Measurements from ENCODE around the gene SPTBN1.

The SPTBN1 gene

DNA sequence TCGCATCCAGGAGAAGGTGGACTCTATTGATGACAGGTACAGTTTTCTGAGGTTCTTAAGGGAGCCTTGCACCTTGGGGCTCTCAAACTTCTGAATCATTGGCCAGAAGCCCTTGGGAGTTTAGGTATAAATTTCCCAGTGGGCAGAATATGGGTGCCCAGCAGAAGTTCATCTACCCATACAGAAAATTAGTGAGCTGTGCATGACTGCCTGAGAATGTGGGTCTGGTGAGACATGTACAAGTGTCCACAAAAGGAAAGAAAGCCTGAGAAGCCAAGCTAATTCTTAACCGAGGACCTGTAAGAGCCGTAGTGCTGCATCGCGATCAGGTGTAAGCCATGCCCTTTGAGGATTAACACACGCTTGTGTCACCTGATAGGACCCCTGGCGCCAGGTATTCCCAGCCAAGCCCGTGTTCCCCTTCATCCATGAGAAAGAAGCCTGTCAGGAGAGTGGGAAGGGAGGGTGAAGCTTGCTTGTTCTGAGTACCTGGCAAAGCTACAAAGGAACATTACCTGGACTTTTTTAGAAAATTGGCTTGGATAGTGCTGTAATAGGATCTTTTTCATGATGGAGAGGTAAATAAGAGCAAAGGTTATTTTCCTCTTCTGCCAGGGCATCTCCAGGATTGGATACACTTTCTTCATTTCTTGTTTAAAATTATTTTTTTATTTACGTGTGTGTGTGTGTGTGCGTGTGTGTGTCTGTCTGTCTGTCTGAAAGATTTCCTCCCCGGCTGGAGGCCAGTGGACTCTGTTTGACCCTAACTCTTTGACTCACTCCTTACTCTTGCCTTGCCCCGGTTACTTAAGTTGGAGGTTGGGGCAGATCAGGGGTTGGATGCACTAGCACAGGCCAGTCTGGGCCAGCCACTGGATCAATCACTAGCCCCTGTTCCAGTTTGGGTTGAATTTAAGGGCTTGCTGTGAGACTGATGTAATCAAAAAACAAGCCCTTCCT, 176.9 kb downstream of the SPTBN1 start:
- DNase-seq (ENCODE audit: low read depth), result no peak

DNA sequence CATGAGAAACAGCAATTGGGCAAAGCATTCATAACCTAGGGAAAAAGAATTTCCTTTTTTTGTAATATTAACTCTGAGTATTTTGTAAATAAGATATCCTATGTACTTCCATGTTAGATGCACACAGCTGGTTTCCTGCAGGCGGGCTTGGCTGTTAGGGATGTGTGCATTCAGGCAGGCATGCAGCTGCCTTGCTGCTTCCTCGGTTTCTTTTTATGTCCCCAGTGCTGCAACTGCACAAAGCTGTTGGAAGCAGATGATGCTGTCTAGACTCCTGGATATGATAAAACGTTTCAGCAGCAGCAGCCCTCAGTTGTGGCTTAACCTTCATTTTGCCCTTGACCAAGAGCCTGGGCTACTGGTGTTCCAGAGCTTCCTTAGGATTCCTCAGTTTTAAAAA, 177.9 kb downstream of the SPTBN1 start:
- no peak for DNase-seq (ENCODE audit: low read depth)

DNA sequence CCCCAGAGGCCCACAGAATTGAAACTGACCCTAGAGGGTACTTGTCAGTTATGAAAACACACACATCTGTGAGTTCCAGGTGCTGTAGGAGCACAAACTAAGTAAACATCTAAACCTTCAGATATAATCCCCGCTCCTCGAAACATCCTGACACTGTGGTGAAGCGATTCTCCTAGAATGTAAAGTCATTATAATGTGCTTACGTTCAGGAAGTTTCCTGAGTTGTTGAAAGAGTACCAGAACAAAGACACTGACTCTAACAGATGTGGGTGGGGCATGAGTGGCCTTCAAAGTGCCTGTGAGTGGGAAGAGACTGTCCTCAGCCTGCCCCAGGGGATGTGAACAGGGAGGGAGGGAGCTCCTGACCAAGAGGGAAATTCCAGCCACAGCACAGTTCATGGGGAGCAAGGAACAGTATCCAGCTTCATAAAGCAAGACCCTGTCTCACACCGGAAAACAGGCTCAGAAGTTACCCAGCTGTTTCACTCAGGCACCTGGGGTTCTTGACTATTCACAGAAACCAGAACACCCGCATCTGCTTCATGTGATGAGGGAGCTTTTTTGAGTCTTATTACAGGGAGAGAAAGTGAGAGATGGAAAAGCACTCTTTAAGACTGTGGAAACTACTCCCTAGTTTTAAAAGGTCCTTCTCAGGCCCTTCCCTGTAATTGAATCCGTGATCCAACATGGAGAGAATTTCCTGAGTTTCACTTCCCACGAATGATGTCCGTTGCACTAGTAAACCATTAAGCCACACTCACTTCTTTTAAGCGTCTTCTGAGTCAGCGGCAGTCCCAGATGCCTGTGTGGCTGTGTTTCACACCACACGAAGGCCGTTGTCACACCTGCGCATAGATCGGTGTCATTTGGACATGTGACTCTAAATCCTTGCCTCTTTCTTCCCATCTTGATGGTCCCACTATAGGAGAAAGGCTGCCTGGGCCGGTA, 178.7 kb downstream of the SPTBN1 start:
- DNase-seq (ENCODE audit: low read depth), result no peak

DNA sequence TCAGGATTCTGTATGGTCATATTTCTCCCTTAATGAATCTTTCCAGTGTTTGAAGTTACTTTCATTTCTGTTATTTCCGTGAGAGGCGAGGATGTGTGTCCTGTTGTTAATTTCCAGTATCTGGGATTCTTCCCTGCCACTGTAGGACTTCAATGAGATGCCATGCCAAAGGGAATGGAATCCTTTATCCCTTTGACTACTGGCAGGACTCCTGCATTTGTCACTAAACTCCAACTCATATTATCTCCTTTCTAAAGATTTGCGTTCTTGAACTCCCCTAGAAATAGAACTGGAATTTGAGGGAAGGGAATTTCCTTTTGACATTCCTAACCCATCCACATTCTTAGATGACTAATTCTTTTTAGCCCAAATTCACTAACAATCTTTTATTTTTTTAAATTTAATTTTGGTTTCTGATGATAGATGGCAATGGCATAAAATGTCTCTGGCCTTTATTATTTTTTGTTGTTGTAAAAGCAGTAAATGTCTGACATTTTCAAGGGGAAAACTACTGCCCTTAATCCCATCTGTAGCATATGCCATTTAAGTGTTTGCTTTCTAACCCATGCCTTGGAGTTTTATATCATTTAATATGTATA, 179.5 kb downstream of the SPTBN1 start:
- DNase-seq (ENCODE audit: low read depth), result no peak

DNA sequence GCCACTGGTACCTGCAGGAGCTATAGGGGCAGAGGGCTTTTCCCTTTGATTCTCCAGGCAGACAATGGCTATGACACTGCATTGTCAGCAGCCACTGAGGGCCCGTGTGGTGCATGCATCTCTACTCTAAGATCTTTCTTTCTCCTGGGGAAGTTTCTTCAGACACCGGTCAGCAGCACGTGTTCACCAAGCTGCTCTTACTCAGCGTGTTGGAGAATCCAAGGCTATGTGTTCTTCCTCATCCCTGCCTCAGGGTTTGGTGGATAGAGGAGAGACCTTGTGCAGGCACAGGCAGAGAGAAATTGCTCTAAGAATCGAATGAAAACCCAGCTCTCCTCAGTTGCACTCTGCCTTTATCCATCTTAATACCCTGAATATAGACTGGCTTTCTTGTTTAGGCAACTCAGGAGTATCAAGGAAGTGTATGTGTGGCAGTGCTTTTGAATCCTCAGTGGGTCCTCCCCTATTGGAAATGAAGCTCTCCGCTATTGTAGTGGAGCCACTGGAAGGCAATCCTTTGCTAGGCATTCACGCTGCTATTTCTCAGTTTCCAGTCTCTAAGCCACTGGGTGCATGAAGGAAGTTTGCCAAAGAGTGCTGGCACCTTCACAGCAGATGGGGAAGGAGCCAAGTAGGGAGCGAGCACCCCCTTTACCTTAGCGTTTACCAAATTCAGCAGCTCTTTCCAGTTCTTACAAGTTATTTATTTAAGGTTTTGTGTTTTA, 180.4 kb downstream of the SPTBN1 start:
- no peak for DNase-seq (ENCODE audit: low read depth)

DNA sequence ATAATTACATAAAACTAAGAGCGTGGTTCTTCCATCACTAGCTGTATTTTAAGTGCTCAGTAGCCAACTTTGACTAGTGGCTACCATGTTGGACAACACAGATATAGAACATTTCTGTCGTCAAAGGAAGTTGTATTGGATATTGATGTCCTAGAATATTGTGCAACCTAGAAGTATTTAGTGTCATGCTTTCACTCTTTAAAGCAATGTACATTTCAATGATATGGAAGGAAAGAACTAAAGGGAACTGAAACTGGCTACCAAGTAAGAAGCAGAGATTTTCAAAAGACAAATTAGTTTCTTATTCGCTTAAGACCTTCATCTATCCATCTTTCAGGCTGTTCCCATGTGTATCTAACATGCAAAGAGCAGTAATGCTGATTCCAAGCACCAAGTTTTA, 182.0 kb downstream of the SPTBN1 start:
- DNase-seq (ENCODE audit: low read depth), result no peak

DNA sequence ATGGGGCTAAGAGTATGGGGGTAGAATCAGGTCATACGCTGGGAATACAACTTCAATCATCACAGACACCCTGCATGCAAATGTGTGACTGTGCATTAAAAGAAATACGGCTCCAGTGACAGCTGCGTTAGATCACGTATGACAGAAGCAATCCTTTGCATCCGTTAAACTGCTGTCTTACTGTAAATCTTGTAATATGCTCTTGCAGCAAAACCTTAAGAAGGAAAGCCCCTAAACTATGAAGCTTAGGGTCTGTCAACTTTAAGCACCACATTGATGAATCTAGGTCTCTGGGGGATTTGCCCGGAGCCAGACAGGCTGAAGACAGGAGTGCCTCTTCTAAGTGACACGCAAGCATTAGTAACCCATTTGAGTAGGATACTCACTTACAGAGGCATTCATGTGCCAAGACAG, 182.7 kb downstream of the SPTBN1 start:
- no peak for DNase-seq (ENCODE audit: low read depth)

DNA sequence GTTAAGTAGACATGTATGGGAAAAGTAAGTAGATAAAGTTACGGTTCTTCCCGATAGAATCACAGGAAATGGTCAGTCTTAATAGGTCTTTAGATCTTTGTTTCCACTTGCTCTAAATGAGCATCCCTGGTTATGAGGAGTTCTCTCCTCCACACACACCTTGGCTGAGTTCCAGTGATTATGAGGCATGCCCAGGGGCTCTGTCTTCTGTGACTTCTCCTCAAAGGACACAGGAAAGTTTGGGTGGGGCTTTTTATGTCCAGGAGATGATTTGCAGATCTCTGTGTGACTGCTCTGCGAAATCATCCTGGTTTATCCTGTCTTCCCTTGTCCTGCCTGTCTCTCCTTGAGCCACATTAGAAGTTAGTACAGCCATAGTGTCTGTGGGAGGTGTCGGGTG, 183.5 kb downstream of the SPTBN1 start:
- DNase-seq (ENCODE audit: low read depth), result no peak

DNA sequence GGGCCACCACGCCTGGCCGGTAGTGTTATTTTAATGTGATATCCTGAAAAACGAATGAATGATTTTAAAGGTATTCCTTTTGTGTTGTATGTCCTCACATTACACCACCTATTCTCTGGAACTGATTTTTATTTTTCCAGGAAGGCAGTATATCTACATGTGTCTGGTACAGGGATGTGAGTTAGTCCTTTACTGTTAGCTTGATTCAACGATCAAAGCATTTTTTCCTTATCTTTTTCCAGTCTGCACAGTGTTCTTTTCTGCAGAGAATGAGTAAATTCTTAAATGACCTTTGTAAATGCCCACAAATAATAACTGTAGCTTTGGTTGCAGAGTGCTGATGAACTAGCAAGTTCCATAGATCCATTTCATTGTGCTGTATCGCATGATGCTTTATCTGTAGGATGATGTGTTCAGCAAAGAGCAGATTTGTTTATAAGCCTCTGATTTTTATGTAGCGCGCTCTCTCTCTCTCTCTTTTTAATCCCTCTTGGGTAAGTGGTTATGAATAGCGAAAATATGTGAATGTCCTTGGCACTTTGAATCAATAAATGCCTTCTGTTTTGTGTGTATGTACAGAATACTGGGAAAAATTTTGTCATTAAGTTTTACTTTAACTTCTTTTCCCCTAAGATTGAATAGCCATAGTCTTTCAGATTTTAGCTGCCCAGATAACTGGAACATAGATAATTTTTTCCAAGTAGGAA, 184.9 kb downstream of the SPTBN1 start:
- DNase-seq (ENCODE audit: low read depth), result no peak

DNA sequence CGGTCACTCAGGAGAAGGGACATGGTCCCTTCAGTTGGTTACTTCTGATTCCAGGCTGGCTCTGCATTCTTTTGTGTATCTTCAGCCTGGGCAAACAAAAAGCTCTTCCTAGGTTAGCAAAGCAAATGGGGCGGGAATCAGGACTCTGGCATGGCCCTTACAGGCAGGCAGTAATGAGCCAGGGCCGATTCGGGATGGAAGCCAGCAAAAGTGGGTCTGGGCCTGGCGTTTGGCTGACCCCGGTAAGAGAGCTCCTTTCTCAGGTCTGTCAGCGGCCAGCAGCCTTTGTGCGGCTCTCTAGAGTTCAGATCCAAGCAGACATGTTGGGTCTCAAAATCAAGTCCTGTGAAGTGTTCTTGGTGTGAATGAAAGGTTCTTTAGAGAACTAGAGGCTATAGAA, 185.9 kb downstream of the SPTBN1 start:
- DNase-seq (ENCODE audit: low read depth), result no peak

DNA sequence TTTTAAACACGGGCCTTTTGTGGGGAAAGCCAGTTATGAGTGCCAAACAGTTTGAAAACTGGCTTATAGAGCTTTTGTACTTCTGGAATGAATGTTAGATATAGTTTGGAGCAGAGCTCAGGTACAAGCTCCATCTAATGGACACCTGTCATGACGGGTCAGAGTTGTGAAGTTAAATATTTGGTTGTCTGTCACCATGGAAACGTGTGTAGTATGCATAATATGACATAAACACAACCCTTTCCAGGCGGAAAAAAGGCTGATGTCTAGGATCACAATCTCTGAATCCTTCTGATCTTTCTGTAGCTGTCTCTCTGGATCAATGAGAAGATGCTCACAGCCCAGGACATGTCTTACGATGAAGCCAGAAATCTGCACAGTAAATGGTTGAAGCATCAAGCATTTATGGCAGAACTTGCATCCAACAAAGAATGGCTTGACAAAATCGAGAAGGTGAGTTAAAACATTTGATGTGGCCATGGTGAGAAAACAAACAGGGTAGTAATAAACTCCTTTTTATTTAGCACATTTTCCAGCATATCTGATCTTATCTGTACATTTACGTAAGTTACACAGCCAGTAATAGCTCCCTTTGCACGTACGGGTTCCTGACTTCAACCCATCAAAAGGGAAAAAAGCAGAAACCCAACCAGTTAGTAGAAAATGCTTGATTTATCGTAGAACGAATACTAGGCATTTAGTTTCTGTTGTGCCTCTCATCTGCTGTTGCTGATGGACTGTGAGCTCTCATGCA, 186.7 kb downstream of the SPTBN1 start:
- DNase-seq (ENCODE audit: low read depth), result no peak

DNA sequence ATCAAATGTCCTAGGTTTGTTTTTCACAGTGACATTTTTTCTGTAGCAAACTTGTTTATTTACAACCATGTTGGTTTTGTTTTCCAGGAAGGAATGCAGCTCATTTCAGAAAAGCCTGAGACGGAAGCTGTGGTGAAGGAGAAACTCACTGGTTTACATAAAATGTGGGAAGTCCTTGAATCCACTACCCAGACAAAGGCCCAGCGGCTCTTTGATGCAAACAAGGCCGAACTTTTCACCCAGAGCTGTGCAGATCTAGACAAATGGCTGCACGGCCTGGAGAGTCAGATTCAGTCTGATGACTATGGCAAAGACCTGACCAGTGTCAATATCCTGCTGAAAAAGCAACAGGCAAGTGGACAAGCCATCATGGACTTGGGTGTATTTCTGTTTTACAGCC, 188.1 kb downstream of the SPTBN1 start:
- DNase-seq (ENCODE audit: low read depth), result no peak

DNA sequence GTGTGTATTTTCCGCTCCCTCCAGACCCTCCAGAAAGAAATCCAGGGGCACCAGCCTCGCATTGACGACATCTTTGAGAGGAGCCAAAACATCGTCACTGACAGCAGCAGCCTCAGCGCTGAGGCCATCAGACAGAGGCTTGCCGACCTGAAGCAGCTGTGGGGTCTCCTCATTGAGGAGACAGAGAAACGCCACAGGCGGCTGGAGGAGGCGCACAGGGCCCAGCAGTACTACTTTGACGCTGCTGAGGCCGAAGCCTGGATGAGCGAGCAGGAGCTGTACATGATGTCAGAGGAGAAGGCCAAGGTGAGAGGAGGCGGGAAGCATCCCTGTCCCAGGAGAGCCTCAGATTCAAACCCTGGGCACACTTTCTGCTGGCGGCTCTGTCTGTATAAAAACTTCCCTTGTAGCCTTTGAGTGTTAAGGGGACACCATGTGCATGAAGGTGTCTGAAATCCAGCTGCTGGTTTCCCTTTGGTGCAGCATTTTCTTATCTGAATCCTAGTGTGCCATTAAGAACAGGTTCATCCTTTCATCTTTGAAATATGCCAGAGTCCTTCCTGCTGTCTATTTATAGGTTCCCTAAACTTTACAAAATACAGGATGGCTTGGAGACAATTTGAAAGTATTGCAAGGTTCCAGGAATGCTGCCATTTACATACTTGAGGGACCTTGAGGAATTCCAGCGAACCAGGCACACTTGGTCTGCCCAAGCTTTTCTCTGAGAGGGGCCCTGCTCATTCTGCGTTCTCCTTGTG, 190.2 kb downstream of the SPTBN1 start:
- DNase-seq (ENCODE audit: low read depth), result no peak

DNA sequence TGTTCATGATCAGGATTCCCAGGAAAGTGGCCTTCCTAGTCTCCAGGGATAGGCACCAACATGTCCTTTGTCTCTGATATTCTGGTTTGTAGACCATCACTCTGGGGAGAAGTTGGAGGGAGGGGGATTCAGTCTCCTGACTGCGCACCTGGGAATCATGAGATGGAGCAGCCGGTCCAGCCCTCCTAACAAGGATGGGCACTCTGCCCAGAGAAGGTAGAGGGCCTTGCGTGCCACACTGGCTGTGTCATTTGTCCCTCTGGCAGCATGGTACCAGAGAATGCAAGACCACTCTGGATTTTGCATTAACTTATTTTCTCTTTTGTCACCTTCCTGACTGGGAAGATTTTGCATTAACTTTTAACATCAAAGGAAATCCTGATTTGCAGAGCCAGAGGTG, 192.1 kb downstream of the SPTBN1 start:
- DNase-seq (ENCODE audit: low read depth), result no peak

DNA sequence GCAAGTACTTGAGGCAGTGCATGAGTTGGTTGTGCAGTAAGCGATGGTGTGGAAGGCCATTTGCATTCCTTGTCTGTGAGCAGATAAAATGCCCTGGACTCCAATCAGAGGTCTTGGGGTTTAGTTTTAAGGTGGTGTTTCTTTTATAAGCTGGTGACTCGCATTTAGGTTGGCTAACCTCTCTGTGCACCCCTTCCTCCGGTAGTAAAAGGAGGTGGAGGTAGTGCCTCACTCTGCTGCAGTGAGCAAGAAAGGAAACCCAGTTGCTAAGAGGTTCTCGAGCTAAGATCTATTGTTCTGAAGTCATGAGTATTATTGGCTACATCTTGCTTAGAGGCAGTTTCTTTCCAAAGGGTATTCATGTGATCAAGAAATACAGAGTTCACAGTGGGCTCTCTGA, 193.1 kb downstream of the SPTBN1 start:
- no peak for DNase-seq (ENCODE audit: low read depth)

DNA sequence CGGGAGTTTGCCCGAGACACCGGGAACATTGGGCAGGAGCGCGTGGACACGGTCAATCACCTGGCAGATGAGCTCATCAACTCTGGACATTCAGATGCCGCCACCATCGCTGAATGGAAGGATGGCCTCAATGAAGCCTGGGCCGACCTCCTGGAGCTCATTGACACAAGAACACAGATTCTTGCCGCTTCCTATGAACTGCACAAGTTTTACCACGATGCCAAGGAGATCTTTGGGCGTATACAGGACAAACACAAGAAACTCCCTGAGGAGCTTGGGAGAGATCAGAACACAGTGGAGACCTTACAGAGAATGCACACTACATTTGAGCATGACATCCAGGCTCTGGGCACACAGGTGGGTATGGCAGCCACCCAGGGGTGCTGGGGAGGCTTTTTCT, 193.5 kb downstream of the SPTBN1 start:
- DNase-seq (ENCODE audit: low read depth), result no peak

DNA sequence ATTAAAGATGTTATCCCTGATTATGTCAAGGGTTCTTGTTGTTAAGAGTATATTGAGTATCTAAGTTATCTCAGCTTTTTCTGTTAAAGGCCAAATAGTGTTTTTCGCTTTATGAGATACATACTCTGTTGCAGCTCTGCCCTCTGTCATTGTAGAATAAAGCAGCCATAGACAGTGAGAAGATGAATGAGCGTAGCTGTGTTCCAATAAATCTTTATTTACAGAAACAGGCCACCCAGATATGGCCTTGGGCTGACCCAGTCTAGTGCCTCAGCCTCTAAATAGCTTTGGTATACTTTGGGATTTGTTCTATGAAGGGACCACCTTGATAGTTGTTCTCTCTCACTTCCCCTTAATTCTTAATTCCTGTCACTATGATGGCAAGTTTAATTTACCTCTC, 194.5 kb downstream of the SPTBN1 start:
- no peak for DNase-seq (ENCODE audit: low read depth)

DNA sequence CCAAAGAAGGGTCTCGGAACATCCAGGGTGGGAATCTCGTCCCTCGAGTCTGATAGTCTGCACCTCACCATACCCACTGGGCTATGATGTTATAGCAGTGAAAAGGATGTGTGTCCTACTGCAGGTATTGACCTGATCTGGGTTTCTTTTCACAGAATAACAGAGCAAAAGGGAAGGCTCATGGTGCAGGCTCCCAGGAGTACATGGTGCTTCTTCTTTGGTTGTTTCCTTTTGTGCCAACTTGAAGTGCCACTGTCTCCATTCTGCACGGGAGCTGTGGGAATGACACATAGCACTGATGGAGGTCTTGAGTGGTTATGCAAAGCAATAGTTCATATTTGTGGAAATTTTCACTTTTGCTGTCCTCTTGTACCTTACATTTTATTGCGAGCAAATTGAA, 195.2 kb downstream of the SPTBN1 start:
- DNase-seq (ENCODE audit: low read depth), result no peak

DNA sequence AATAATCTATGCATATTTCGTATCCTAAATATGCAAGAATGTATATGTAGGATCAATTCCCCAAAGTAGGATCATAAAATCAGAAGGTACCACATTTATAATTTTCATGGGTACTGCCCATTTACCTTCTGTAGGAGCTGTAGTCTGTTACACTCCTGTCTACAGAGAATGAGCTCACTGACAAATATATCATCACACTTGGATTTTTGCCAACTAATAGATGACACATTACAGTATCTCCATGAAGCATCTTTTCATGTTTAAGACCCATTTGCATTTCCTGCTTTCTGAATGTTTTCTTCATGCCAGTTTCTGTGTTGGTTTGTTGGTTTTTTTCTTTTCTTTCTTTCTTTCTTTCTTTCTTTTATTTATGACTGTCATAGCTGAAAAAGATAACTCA, 196.4 kb downstream of the SPTBN1 start:
- no peak for DNase-seq (ENCODE audit: low read depth)

Measured in GM04504 (cell line).